Measurements from ENCODE around the gene RASSF7. TPM values are rescaled to one million over a fixed set of nuclear protein-coding genes. Genes with fewer than 3 reads are reported as not detected.
A peak's percentile ranks its signal among the peaks of the same experiment; 100 is the strongest.

RASSF7 gene
- total and polyA plus RNA-seq, 9 donors = 4.7 to 163 (median 9.4) TPM; not detected in 1

DNA sequence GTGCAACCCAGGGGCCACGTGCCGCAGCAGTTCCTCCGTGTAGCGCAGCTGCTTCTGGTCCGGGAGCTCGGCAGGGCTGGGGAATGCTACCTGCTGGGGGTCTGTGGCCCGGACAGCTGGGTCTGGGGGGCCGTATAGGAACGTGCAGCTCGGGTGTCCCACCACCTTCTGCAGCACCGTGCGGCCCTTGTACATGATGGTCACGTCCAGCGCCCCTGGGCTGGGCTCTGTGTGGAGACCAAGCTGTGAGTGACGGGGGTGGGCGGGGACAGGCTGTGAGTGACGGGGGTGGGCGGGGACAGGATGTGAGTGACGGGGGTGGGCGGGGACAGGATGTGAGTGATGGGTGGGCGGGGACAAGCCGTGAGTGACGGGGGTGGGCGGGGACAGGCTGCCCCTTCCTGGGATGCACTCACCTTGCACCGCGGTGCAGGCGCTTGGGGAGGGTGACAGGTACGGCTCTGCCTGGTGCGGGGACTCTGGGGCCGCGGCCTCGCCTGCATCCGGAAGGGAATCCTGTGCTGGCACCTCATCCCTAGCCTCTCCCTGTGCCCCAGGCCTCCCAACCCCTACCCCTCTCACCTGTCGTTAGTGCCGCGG is 52.7 kb downstream of the RASSF7 start:
- H3K27me3 ChIP-seq = no peaks in the 10 kb centered on the region
- 71 to 77% (median 72%) methylated on average over 24 to 36 of the region's 36 CpGs for WGBS, 3 donors
- TF ChIP-seq, protein P1, sequence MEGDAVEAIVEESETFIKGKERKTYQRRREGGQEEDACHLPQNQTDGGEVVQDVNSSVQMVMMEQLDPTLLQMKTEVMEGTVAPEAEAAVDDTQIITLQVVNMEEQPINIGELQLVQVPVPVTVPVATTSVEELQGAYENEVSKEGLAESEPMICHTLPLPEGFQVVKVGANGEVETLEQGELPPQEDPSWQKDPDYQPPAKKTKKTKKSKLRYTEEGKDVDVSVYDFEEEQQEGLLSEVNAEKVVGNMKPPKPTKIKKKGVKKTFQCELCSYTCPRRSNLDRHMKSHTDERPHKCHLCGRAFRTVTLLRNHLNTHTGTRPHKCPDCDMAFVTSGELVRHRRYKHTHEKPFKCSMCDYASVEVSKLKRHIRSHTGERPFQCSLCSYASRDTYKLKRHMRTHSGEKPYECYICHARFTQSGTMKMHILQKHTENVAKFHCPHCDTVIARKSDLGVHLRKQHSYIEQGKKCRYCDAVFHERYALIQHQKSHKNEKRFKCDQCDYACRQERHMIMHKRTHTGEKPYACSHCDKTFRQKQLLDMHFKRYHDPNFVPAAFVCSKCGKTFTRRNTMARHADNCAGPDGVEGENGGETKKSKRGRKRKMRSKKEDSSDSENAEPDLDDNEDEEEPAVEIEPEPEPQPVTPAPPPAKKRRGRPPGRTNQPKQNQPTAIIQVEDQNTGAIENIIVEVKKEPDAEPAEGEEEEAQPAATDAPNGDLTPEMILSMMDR (IDR thresholded peaks at IDR 0.05) = no peak
- TF ChIP-seq POLR2A (IDR thresholded peaks at IDR 0.05) (no peak), EP300 (IDR thresholded peaks at IDR 0.05) (no peak)
- H3K36me3 ChIP-seq = no peaks in the 10 kb centered on the region
- intact Hi-C loops (cut with DNase I) = loop anchor here in 1 of 4 donors (10.0 kb wide), 1 partner anchor 61 kb away; no protein-coding TSS in a partner anchor
- H3K4me1 ChIP-seq (ENCODE audit: insufficient read depth) = peaks cover 8% of the 10 kb centered on the region
- H3K27ac ChIP-seq = no peak overlapping the region
- no peak overlapping the region for H3K4me3 ChIP-seq
- H3K9me3 ChIP-seq = no peaks in the 10 kb centered on the region
- DNase-seq = peak in 3 of 5 donors; percentile 36 to 59 (median 58)

MicroRNAs encoded within 50 kb of the gene (microRNA counts, 767-probe panel; counts per million panel counts)
- 530 counts per million, percentile 78 among the panel's probes with 10 or more counts for microRNA hsa-miR-210

Small RNA genes lying within 50 kb of the gene (microRNA-seq; reads per million reads assigned to microRNA genes)
- gene MIR210 = 91.1 to 191 (median 105) reads per million in 3 donors

Small RNA genes lying within 50 kb of the gene (small RNA-seq; reads per million reads assigned to genes)
- 4.3 reads per million, percentile 79 among the genes with 10 or more reads in this experiment for gene MIR210

Other genes starting within 250 kb of the RASSF7 start
- 100 to 1,000 TPM; 317 to 760 (median 496) TPM for gene IFITM1, start 246.9 kb upstream of the RASSF7 start, total RNA-seq
- gene IFITM1, start 246.9 kb upstream of the RASSF7 start, polyA plus RNA-seq = 100 to 1,000 TPM; 211 to 748 TPM
- 1,000 to 10,000 TPM in 2 of 7 donors, 100 to 1,000 TPM in 5; 150 to 1,394 (median 665) TPM for gene IFITM3, start 240.1 kb upstream of the RASSF7 start, total RNA-seq
- 1,000 to 10,000 TPM in 1 of 2 donors, 100 to 1,000 TPM in 1; 506 to 1,096 TPM for gene IFITM3, start 240.1 kb upstream of the RASSF7 start, polyA plus RNA-seq
- 10 to 100 TPM; 14.7 to 90.3 (median 52.5) TPM for gene B4GALNT4, start 191.5 kb upstream of the RASSF7 start, total RNA-seq
- gene B4GALNT4, start 191.5 kb upstream of the RASSF7 start, polyA plus RNA-seq = 10 to 100 TPM in 1 of 2 donors, 1 to 10 TPM in 1; 1.3 to 58.1 TPM
- 10 to 100 TPM in 1 of 7 donors, 1 to 10 TPM in 4, under 1 TPM in 2; 0.30 to 56.8 (median 3.4) TPM for gene PKP3, start 166.8 kb upstream of the RASSF7 start, total RNA-seq
- gene PKP3, start 166.8 kb upstream of the RASSF7 start, polyA plus RNA-seq = under 1 TPM in 1 of 2 donors, not detected in 1; 0.21 TPM
- 10 to 100 TPM; 15.0 to 52.6 (median 27.5) TPM for gene SIGIRR, start 146.0 kb upstream of the RASSF7 start, total RNA-seq
- 10 to 100 TPM in 1 of 2 donors, 1 to 10 TPM in 1; 1.5 to 39.5 TPM for gene SIGIRR, start 146.0 kb upstream of the RASSF7 start, polyA plus RNA-seq
- 10 to 100 TPM in 1 of 7 donors, 1 to 10 TPM in 2, under 1 TPM in 4; 0.15 to 11.4 (median 0.82) TPM for gene ANO9, start 119.0 kb upstream of the RASSF7 start, total RNA-seq
- under 1 TPM; 0.12 to 0.31 TPM for gene ANO9, start 119.0 kb upstream of the RASSF7 start, polyA plus RNA-seq
- gene PTDSS2, start 110.7 kb upstream of the RASSF7 start, total RNA-seq = 10 to 100 TPM; 34.4 to 56.5 (median 42.7) TPM
- gene PTDSS2, start 110.7 kb upstream of the RASSF7 start, polyA plus RNA-seq = 10 to 100 TPM; 17.1 to 38.6 TPM
- 100 to 1,000 TPM; 105 to 233 (median 169) TPM for gene RNH1, start 53.7 kb upstream of the RASSF7 start, total RNA-seq
- 100 to 1,000 TPM in 1 of 2 donors, 10 to 100 TPM in 1; 17.4 to 147 TPM for gene RNH1, start 53.7 kb upstream of the RASSF7 start, polyA plus RNA-seq
- 10 to 100 TPM; 21.3 to 49.6 (median 36.3) TPM for gene HRAS, start 25.4 kb upstream of the RASSF7 start, total RNA-seq
- 10 to 100 TPM in 1 of 2 donors, 1 to 10 TPM in 1; 4.3 to 38.0 TPM for gene HRAS, start 25.4 kb upstream of the RASSF7 start, polyA plus RNA-seq
- gene LRRC56, start 23.4 kb upstream of the RASSF7 start, total RNA-seq = 1 to 10 TPM in 6 of 7 donors, under 1 TPM in 1; 0.60 to 6.2 (median 2.0) TPM
- gene LRRC56, start 23.4 kb upstream of the RASSF7 start, polyA plus RNA-seq = 1 to 10 TPM in 1 of 2 donors, not detected in 1; 2.1 TPM
- 1 to 10 TPM in 5 of 7 donors, under 1 TPM in 2; 0.70 to 7.6 (median 1.2) TPM for gene LMNTD2, start 232 bp upstream of the RASSF7 start, total RNA-seq
- gene LMNTD2, start 232 bp upstream of the RASSF7 start, polyA plus RNA-seq = 1 to 10 TPM in 1 of 2 donors, not detected in 1; 1.1 TPM
- 10 to 100 TPM; 15.5 to 34.2 (median 31.0) TPM for gene PHRF1, start 15.5 kb downstream of the RASSF7 start, total RNA-seq
- 10 to 100 TPM in 1 of 2 donors, 1 to 10 TPM in 1; 3.8 to 21.3 TPM for gene PHRF1, start 15.5 kb downstream of the RASSF7 start, polyA plus RNA-seq
- 10 to 100 TPM in 6 of 7 donors, 1 to 10 TPM in 1; 8.2 to 59.1 (median 17.1) TPM for gene IRF7, start 55.0 kb downstream of the RASSF7 start, total RNA-seq
- 10 to 100 TPM in 1 of 2 donors, under 1 TPM in 1; 0.28 to 22.8 TPM for gene IRF7, start 55.0 kb downstream of the RASSF7 start, polyA plus RNA-seq
- 1 to 10 TPM in 1 of 7 donors, under 1 TPM in 2, not detected in 4; 0.20 to 2.3 (median 0.22) TPM for gene CDHR5, start 64.0 kb downstream of the RASSF7 start, total RNA-seq
- under 1 TPM in 1 of 2 donors, not detected in 1; 0.07 TPM for gene CDHR5, start 64.0 kb downstream of the RASSF7 start, polyA plus RNA-seq
- not detected for gene SCT, start 66.2 kb downstream of the RASSF7 start, total RNA-seq
- gene SCT, start 66.2 kb downstream of the RASSF7 start, polyA plus RNA-seq = under 1 TPM in 1 of 2 donors, not detected in 1; 0.68 TPM
- 1 to 10 TPM in 5 of 7 donors, under 1 TPM in 2; 0.57 to 3.3 (median 1.7) TPM for gene DRD4, start 76.3 kb downstream of the RASSF7 start, total RNA-seq
- under 1 TPM in 1 of 2 donors, not detected in 1; 0.63 TPM for gene DRD4, start 76.3 kb downstream of the RASSF7 start, polyA plus RNA-seq
- gene DEAF1, start 134.3 kb downstream of the RASSF7 start, total RNA-seq = 10 to 100 TPM; 15.5 to 43.4 (median 34.1) TPM
- 10 to 100 TPM; 10.2 to 23.9 TPM for gene DEAF1, start 134.3 kb downstream of the RASSF7 start, polyA plus RNA-seq
- gene TMEM80, start 134.8 kb downstream of the RASSF7 start, total RNA-seq = 10 to 100 TPM; 15.4 to 38.0 (median 30.5) TPM
- gene TMEM80, start 134.8 kb downstream of the RASSF7 start, polyA plus RNA-seq = 10 to 100 TPM; 28.9 to 37.6 TPM
- 10 to 100 TPM; 20.6 to 57.9 (median 34.2) TPM for gene EPS8L2, start 145.3 kb downstream of the RASSF7 start, total RNA-seq
- gene EPS8L2, start 145.3 kb downstream of the RASSF7 start, polyA plus RNA-seq = 10 to 100 TPM in 1 of 2 donors, 1 to 10 TPM in 1; 5.9 to 17.4 TPM
- 100 to 1,000 TPM in 6 of 7 donors, 10 to 100 TPM in 1; 75.0 to 134 (median 117) TPM for gene TALDO1, start 186.5 kb downstream of the RASSF7 start, total RNA-seq
- gene TALDO1, start 186.5 kb downstream of the RASSF7 start, polyA plus RNA-seq = 100 to 1,000 TPM in 1 of 2 donors, 10 to 100 TPM in 1; 76.8 to 103 TPM
- gene GATD1, start 216.5 kb downstream of the RASSF7 start, total RNA-seq = 10 to 100 TPM; 14.7 to 79.8 (median 59.9) TPM
- 10 to 100 TPM in 1 of 2 donors, 1 to 10 TPM in 1; 9.4 to 52.1 TPM for gene GATD1, start 216.5 kb downstream of the RASSF7 start, polyA plus RNA-seq
- gene CEND1, start 229.1 kb downstream of the RASSF7 start, total RNA-seq = under 1 TPM in 1 of 7 donors, not detected in 6; 0.15 TPM
- gene CEND1, start 229.1 kb downstream of the RASSF7 start, polyA plus RNA-seq = under 1 TPM in 1 of 2 donors, not detected in 1; 0.07 TPM
- gene SLC25A22, start 237.3 kb downstream of the RASSF7 start, total RNA-seq = 10 to 100 TPM in 6 of 7 donors, 1 to 10 TPM in 1; 6.6 to 23.3 (median 16.7) TPM
- 10 to 100 TPM in 1 of 2 donors, under 1 TPM in 1; 0.42 to 11.3 TPM for gene SLC25A22, start 237.3 kb downstream of the RASSF7 start, polyA plus RNA-seq
- 10 to 100 TPM; 10.1 to 18.1 (median 14.1) TPM for gene PIDD1, start 244.3 kb downstream of the RASSF7 start, total RNA-seq
- gene PIDD1, start 244.3 kb downstream of the RASSF7 start, polyA plus RNA-seq = 10 to 100 TPM in 1 of 2 donors, under 1 TPM in 1; 0.23 to 14.0 TPM
- 1,000 to 10,000 TPM in 5 of 7 donors, 100 to 1,000 TPM in 2; 901 to 4,238 (median 3,176) TPM for gene RPLP2, start 249.0 kb downstream of the RASSF7 start, total RNA-seq
- 1,000 to 10,000 TPM in 1 of 2 donors, 100 to 1,000 TPM in 1; 237 to 2,243 TPM for gene RPLP2, start 249.0 kb downstream of the RASSF7 start, polyA plus RNA-seq